Measurements from ENCODE around the gene CROCC2. TPM values are rescaled to one million over a fixed set of nuclear protein-coding genes. Genes with fewer than 3 reads are reported as not detected.

CROCC2 gene
- total RNA-seq, 1 experiment from 2014 or later, result not detected

GRCh38 chr2:241001413-241002274 is 95.5 kb downstream of the CROCC2 start:
- DNase-seq (ENCODE audit: low spot score), result no peak

DNA sequence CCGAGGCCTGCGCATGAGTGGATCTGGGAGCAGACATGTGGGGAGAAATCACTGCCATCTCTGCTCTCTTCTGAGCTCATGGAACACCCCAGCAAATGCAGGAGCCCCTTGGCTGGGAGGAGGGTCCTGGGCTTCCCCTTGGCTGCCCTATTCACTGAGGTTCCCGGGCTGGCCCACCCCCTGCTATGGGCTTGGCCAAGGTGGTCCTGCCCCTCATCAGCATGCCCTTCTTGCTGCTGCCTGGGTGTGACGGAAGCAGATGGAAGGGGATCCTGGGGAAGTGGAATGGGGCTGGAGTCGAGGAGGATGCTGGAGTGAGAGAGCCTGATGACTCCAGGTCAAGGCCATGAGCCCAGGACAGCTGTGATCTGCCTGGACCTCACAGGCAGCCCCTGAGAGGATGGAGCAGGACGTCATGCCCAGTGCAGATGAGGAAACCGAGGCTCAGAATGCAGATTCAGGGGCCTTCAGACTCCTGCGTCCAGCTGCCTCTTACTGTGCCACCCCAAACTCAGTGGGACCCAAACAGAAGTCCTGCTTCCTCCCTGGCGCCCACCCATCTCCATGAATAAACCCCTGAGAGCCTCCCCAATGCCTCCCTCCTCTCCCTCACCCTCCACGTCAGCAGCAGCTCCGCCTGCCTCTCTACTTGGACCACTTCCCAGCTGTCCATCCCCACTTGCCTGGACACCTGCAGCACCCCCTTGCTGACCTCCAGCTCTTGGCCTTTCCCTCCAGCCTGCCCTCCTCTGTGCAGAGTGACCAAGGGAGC is 96.3 kb downstream of the CROCC2 start:
- no peak for DNase-seq (ENCODE audit: low spot score)
- in situ Hi-C loops (cut with HindIII; ENCODE audit: low sequenced_read_pairs), result no loop called here

More at GRCh38 chr2:241001413-241002274, 95.5 kb downstream of the CROCC2 start:
- in situ Hi-C loops (cut with HindIII; ENCODE audit: low sequenced_read_pairs), result no loop called here

DNA sequence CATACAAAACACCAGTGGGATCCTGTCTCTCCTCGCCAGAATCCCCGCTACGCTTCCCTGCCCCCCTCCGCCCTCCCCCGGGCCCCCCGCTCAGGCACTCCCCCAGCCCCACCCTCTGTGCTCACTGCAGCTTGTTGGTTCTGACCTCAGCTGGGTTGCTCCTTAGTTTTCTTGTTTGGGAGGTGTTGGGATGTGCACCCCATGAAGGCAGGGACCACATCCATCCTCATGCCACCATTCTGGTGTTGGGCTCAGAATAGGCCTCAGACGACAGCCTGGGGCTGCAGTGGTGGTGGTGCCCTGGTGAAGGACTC is 96.9 kb downstream of the CROCC2 start:
- no peak for DNase-seq (ENCODE audit: low spot score)
- in situ Hi-C loops (cut with HindIII; ENCODE audit: low sequenced_read_pairs), result no loop called here

- no peak for DNase-seq (ENCODE audit: low spot score)
- in situ Hi-C loops (cut with HindIII; ENCODE audit: low sequenced_read_pairs), result no loop called here
These were observed 97.2 kb downstream of the CROCC2 start for GRCh38 chr2:241003369-241003768.

DNA sequence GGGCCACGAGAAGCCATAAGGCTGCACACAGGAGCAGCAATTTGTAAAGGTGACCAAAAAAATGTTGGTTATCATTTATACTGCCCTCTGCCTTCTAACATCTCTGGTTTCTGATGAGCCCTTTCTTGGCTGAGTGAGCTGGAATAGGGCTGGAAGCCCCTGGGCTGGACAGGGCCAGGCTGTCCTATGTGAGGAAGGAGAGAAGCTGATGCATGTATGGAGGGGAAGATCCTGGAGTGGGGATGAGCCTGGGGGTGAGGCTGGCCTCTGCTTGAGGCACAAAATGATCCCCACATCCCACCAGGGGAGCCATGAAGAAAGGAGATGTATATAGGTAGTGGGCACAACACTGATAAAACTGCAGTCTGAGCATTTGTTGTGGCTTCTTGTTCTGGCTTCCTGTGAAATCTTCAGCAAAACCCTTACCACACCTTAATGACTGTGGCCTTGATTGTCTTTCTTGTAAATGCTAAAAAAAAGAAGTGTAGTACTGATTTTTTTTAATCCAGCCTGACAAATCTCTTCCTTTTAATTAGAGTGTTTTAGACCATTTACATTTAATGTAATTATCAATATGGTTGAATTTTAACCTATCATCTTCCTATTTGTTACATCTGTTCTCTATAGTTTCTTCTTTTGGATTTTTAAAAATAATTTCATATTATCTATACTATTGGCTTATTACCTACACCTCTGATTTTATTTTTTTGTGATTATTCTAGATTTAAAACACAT is 97.9 kb downstream of the CROCC2 start:
- in situ Hi-C loops (cut with HindIII; ENCODE audit: low sequenced_read_pairs), result no loop called here

GRCh38 chr2:241005569-241005968 is 99.4 kb downstream of the CROCC2 start:
- in situ Hi-C loops (cut with HindIII; ENCODE audit: low sequenced_read_pairs), result no loop called here
- DNase-seq (ENCODE audit: low spot score), result no peak

More for the DNA sequence above, 97.9 kb downstream of the CROCC2 start:
- DNase-seq (ENCODE audit: low spot score), result no peak

DNA sequence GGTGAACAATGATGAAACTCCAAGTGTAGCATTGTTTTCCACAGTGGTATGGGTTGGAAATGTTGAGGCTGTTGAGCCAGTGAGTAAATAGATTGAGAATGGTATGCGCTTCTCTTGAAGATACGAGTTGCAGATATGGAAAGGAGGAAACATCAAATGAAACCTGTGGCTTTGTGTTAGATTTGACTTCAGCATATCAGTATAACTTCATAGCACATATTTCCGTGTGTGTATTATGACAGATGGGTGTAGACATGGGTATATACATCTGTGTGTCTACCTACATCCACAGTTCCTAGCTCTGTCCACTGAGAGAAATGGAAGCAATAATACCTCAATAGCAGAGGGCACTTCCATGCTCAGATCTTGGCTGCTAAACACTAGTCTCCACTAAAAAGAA is 100.3 kb downstream of the CROCC2 start:
- no peak for DNase-seq (ENCODE audit: low spot score)
- in situ Hi-C loops (cut with HindIII; ENCODE audit: low sequenced_read_pairs), result no loop called here

DNA sequence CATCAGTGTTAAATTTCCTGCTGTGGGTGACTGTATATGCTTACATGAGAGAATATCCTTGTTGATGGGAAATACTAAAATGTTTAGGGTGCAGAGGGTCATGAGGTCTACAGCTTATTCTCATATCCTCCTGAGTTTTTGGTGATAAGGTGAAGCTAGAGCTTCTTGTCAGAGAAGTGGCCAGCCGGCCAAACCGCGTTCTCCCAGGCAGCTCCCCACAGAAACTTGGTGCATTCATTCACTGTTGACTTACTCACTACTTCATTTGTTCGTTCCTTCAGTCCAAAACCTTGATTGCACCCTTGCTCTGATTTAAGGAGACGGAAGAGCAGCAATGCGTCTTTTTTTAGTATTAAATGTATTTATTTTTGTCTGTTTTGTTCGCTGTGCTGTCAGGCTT is 101.0 kb downstream of the CROCC2 start:
- in situ Hi-C loops (cut with HindIII; ENCODE audit: low sequenced_read_pairs), result no loop called here
- DNase-seq (ENCODE audit: low spot score), result no peak

DNA sequence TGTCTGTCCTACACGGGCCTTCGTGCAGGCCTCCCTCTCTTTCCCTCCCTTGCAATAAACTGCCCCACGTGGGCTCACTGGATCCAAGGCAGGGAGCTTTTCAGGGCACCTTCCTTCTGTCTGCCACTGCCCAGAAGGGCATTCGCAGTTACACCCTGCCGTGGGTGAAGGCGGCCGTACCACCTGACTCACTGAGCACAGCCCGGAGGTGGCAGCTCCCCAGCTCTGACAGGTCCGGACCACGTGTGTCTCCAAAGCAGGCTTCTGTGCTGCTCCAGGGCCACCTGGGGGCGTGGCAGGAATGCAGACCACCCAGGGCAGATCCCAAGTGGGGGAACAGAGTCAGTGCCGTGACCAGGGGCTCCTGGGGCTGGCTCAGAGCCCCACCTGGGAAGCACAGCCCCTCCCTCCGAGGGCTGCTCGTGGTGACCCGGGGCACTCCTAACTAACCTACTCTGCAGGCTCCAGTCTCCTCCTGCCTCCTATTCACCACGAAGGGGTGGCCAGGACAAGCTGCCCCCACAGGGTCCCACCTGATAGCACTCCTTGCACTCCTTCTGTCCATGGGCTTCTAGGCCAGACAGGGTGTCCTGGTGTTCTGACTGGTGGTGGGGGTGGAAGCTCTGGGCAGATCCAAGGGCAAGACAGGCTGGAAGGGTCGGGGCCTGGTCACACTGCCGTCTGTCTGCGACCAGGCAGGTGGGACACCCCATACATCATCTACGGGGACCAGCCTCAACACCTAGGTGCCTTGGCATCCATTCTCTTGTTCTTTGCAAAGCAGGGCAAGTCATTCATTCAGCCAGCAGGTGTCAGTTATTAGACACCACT is 102.0 kb downstream of the CROCC2 start:
- DNase-seq (ENCODE audit: low spot score), result peak; percentile 53
- in situ Hi-C loops (cut with HindIII; ENCODE audit: low sequenced_read_pairs), result no loop called here

- DNase-seq (ENCODE audit: low spot score), result no peak
- in situ Hi-C loops (cut with HindIII; ENCODE audit: low sequenced_read_pairs), result no loop called here
These were observed 102.6 kb downstream of the CROCC2 start for GRCh38 chr2:241008711-241009121.

- in situ Hi-C loops (cut with HindIII; ENCODE audit: low sequenced_read_pairs), result no loop called here
- DNase-seq (ENCODE audit: low spot score), result no peak
These were observed 103.1 kb downstream of the CROCC2 start for GRCh38 chr2:241009191-241009590.

DNA sequence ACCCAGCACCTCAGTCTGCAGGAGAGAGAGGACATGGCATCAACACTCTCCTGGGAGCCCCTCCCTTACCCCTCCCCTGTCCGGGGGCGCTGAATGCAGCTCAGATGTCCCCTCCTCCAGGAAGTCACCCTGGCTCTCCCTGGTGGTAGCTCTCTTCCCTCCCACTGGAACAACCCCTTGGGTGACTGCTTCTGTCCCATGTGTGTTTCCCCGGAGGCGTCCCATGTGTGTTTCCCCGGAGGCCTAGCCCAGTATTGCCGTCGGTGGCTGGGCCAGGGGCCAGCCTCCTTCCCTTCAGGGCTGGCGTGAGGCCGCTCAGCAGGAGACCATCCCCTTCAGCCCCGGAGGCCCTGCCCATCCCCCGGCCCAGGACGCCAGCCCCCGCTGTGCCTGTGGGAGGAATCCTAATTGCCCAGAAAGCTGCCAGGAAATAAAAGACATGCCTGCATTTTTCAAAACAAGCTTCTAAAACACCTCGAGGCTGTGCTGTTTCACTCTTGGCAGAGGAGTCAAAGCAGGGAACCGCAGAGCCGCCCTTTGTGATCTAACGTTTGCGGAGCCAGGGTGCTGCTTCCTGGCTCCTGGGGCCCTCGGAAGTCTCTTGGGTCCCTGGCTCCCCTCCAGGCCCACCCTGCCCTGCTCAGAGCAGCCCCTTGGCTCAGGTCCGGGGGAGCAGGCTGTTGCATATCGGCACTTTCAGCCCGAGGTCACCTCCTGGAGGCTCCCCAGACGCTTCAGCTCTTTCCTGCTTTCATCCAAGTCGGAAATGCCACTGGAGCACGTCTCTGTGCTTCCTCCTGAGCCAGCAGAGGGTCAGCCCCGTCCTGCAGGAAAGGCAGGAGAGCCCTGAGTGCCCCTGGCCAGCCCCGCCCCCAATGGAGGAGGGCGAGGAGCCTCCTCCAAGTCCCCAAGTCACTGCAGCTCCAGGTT is 103.7 kb downstream of the CROCC2 start:
- peak; percentile 36 for DNase-seq (ENCODE audit: low spot score)
- in situ Hi-C loops (cut with HindIII; ENCODE audit: low sequenced_read_pairs), result no loop called here

GRCh38 chr2:241010531-241011295 is 104.6 kb downstream of the CROCC2 start:
- in situ Hi-C loops (cut with HindIII; ENCODE audit: low sequenced_read_pairs), result no loop called here
- DNase-seq (ENCODE audit: low spot score), result no peak

GRCh38 chr2:241011296-241011600 is 105.1 kb downstream of the CROCC2 start:
- DNase-seq (ENCODE audit: low spot score), result no peak
- in situ Hi-C loops (cut with HindIII; ENCODE audit: low sequenced_read_pairs), result no loop called here

- in situ Hi-C loops (cut with HindIII; ENCODE audit: low sequenced_read_pairs), result no loop called here
- DNase-seq (ENCODE audit: low spot score), result no peak
These were observed 105.8 kb downstream of the CROCC2 start for GRCh38 chr2:241011751-241012510.

GRCh38 chr2:241014224-241014623 is 108.1 kb downstream of the CROCC2 start:
- in situ Hi-C loops (cut with HindIII; ENCODE audit: low sequenced_read_pairs), result no loop called here
- DNase-seq (ENCODE audit: low spot score), result no peak

GRCh38 chr2:241014764-241015163 is 108.6 kb downstream of the CROCC2 start:
- in situ Hi-C loops (cut with HindIII; ENCODE audit: low sequenced_read_pairs), result no loop called here
- DNase-seq (ENCODE audit: low spot score), result no peak

Measured in G401 (cell line).